Measurements from ENCODE around the gene DCTPP1.
"Not testable (repeated sequence)": the region's sequence is repeated elsewhere in the genome, so short reads cannot be mapped to it uniquely, and the experiment has no call there.

DCTPP1 gene

GRCh38 chr16:30429678-30430427 lies at the start of gene DCTPP1:
Gene DCTPP1 (minus strand): TSS chr16:30430030. CDS start chr16:30429980, 50 bp downstream.
- DNase-seq (ENCODE audit: low read depth), result peak; percentile 90

GRCh38 chr16:30478766-30479478 lies 49.1 kb upstream of the DCTPP1 start:
- DNase-seq (ENCODE audit: low read depth), result no peak

DNA sequence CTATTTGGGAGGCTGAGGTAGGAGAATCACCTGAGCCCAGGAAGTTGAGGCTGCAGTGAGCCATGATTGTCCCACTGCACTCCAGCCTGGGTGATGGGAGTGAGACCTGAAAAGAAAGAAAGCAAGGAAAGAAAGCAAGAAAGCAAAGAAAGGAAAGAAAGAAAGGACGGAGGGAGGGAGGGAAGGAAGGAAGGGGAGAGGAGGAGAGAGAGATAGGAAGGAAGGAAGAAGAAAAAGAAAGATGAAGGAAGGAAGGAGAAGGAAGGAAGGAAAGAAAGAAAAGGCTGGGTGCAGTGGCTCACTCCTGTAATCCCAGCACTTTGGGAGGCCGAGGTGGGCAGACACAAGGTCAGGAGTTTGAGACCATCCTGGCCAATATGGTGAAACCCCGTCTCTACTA lies 47.9 kb upstream of the DCTPP1 start:
- not testable (repeated sequence) for DNase-seq (ENCODE audit: low read depth)

DNA sequence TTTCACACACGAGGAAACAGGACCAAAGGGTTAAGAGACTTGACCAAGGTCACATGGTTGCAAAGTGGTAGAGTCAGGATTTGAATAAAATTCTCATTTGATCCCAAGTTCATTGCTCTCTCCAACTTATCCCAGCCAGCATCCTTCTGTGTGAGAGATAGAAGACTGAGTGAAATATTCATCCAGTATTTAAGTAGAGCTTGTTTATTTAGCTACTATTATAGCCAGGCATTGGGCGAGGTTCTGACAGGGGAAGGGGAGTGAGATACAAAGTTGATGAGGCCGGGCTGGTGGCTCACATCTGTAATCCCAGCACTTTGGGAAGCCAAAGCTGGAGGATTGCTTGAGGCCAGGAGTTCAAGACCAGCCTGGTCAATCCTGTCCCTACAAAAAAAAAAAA lies 47.2 kb upstream of the DCTPP1 start:
- DNase-seq (ENCODE audit: low read depth), result no peak

DNA sequence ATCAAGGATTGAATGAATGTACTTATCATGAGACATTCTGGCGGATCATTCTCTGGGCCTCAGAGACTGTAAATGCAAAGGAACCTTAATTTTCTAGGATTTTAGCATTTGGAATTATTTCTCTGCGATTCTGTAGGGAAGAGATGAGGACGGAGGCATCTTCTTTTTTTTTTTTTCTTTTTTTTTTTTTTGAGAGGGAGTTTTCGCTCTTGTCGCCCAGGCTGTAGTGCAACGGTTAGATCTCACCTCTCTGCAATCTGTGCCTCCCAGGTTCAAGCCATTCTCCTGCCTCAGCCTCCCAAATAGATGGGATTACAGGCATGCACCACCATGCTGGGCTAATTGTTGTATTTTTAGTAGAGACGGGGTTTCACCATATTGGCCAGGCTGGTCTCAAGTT lies 44.9 kb upstream of the DCTPP1 start:
- DNase-seq (ENCODE audit: low read depth), result no peak

GRCh38 chr16:30474074-30474452 lies 44.2 kb upstream of the DCTPP1 start:
- no peak for DNase-seq (ENCODE audit: low read depth)

- no peak for DNase-seq (ENCODE audit: low read depth)
Measured at GRCh38 chr16:30473231-30474073, 43.6 kb upstream of the DCTPP1 start.

DNA sequence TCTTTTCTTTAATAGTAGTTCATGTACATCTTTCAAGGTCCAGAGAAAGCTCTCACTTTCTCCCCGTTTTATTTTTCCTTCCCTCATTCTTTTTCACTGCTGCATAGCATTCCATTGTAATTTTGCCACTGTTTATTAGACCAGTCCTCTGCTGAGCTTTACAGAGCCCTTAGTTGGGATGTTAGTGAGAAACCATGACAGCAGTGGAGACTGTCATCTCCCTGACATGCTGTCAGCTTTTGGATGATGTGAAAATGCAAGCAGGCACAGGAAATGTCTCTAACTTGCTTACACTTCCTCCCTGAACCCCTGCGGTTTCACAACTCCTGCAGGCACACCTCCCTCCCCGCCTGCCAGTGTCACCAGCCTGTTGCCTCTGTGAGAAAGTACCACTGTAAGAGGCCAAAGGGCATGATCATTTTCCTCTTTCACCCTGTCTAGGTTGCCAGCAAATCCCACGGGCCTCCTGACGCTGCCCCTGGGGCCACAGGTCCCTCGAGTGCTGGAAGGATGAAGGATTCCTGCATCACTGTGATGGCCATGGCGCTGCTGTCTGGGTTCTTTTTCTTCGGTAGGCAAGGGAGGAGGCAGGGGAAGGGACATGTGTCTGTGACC lies 42.6 kb upstream of the DCTPP1 start, which contains the start of gene ITGAL:
Gene ITGAL, plus strand, starts transcription at position 415 of the 615 bp plus-strand sequence. Its CDS starts 96 bp downstream, at position 511.
- DNase-seq (ENCODE audit: low read depth), result peak; percentile 66

- DNase-seq (ENCODE audit: low read depth), result no peak
Measured at GRCh38 chr16:30470632-30470995, 40.8 kb upstream of the DCTPP1 start.

GRCh38 chr16:30470170-30470512 lies 40.3 kb upstream of the DCTPP1 start:
- no peak for DNase-seq (ENCODE audit: low read depth)

DNA sequence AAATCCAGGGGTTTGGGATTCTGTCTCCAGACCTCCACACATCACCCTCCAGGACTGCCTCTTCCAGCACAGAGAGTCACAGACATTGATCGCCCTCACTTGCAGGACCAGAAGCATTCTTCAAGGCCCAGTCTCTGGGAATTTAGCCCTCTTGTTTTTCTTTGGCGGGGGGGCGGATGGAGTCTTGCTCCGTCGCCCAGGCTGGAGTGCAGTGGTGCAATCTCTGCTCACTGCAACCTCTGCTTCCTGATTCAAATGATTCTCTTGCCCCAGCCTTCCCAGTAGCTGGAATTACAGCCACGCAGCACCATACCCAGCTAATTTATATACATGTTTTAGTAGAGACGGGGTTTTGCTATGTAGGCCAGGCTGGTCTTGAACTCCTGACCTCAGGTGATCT lies 34.2 kb upstream of the DCTPP1 start:
- DNase-seq (ENCODE audit: low read depth), result no peak

- not testable (repeated sequence) for DNase-seq (ENCODE audit: low read depth)
Measured at GRCh38 chr16:30461426-30461825, 31.6 kb upstream of the DCTPP1 start.

- DNase-seq (ENCODE audit: low read depth), result no peak
Measured at GRCh38 chr16:30459456-30459855, 29.6 kb upstream of the DCTPP1 start.

- peak; percentile 60 for DNase-seq (ENCODE audit: low read depth)
Measured at GRCh38 chr16:30458561-30459394, 28.9 kb upstream of the DCTPP1 start.

GRCh38 chr16:30457743-30458560 lies 28.1 kb upstream of the DCTPP1 start:
- no peak for DNase-seq (ENCODE audit: low read depth)

GRCh38 chr16:30457256-30457655 lies 27.4 kb upstream of the DCTPP1 start:
- no peak for DNase-seq (ENCODE audit: low read depth)

DNA sequence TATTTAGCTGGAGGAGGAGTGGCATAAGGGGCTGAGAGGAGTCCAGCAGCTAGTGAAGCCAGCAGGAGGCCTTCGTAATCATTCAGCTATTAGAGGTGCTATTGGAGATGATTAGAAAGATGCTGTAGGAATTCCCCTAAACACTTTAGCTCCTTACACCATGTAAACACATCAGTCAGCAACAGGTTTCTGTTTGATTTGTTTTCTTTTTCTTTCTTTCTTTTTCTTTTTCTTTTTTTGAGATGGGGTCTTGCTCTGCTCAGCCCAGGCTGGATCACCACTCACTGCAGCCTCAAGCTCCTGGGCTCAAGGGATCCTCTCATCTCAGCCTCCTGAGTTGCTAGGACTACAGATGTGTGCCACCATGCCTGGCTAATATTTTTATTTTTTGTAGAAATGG lies 26.5 kb upstream of the DCTPP1 start:
- DNase-seq (ENCODE audit: low read depth), result no peak

DNA sequence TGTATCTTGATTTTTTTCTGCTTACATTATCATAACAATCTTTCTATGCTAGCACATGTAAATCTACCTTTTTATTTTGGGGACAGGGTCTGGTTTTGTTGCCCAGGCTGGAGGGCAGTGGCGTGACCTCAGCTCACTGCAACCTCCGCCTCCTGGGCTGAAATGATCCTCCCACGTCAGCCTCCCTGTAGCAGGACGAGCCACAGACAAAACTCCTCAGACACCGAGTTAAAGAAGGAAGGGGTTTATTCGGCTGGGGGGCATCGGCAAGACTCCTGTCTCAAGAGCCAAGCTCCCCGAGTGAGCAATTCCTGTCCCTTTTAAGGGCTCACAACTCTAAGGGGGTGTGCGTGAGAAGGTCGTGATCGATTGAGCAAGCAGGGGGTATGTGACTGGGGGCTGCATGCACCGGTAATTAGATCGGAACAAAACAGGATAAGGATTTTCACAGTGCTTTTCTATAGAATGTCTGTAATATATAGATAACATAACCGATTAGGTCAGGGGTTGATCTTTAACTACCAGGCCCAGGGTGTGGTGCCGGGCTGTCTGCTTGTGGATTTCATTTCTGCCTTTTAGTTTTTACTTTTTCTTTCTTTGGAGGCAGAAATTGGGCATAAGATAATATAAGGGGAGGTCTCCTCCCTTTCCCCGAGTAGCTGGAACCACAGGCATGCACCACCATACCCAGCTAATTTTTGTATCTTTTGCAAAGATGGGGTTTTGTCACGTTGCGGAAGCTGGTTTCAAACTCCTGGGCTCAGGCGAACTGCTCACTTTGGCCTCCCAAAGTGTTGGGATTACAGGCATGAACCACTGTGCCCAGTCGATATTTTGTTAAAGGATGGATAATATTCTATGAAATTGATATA lies 23.1 kb upstream of the DCTPP1 start:
- DNase-seq (ENCODE audit: low read depth), result not testable (repeated sequence)

DNA sequence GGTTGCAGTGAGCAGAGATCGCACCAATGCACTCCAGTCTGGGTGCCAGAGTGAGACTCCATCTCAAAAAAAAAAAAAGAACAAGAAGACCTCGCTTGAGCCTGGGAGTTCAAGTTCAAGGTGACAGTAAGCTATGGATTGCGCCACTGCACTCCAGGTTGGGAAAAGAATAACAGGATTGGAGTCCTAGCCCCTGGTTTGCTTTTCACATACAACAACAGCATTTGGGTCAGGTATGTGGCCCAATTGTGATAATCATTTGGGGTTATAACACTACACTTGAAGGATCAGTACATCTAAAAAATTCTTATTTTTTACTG lies 19.2 kb upstream of the DCTPP1 start:
- DNase-seq (ENCODE audit: low read depth), result no peak

Measured in activated T-cell treated with anti-CD3 and anti-CD28 coated beads for 1 hour (primary cell).